ENCODE data around the gene SLC48A1.

The SLC48A1 gene

DNA sequence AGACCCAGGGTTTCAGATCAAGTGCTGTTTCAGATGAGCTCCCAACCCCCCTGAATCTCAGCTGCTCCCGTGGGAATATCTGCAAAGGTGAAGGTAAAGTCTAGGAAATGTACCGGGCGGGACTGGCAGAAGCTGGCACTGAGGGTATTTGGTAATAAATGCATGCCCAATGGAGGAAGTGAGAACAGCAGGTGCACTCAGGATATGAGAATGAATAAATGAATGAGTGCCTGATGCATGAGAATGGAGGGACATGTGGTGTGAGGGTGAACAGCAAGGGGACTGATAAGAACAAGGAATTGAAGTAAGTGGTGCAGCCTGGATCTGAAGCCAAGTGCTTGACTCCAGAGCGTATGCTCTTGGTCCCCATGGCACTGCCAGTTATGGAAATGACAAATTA lies 25.9 kb upstream of the SLC48A1 start:
- H3K27me3 ChIP-seq (ENCODE audit: control insufficient read depth in 3 of 3, insufficient read depth in 3 of 3, low read depth in 1 of 3, low read length in 3 of 3) = no peaks in the 10 kb centered on the region
- H3K9ac ChIP-seq (ENCODE audit: low read depth, low read length, poor library complexity) = no peak overlapping the region
- no peak overlapping the region for H4K8ac ChIP-seq (ENCODE audit: low read depth, low read length)
- no peak overlapping the region for H3K23ac ChIP-seq (ENCODE audit: low read depth, low read length, poor library complexity)
- no peak for DNase-seq (ENCODE audit: low spot score)
- no peak overlapping the region for H2BK15ac ChIP-seq (ENCODE audit: low read length)
- H2AK5ac ChIP-seq (ENCODE audit: low read depth, low read length) = peak overlapping the region; percentile 18
- H4K91ac ChIP-seq (ENCODE audit: low read depth, low read length, poor library complexity) = no peak overlapping the region
- no CpG with 5 or more reads among the region's 4 CpGs for WGBS, 2 donors (ENCODE audit: extremely low coverage in 2 of 2, insufficient read length in 2 of 2, insufficient replicate concordance in 1 of 2)
- no peak overlapping the region for H3K4me2 ChIP-seq (ENCODE audit: insufficient read depth, low read length, poor library complexity, severe bottlenecking)
- no peak overlapping the region for H3K27ac ChIP-seq (replicated peaks; ENCODE audit: low read length)
- H2BK12ac ChIP-seq (ENCODE audit: low read length) = no peak overlapping the region
- no peak overlapping the region for H3K4me3 ChIP-seq (ENCODE audit: low read length in 2 of 2)
- peaks cover 0 to 13% of the 10 kb centered on the region in 2 donors for H3K4me1 ChIP-seq (ENCODE audit: control insufficient read depth in 2 of 2, insufficient read depth in 1 of 2, low read depth in 1 of 2, low read length in 2 of 2)
- H3K18ac ChIP-seq (ENCODE audit: low read length) = no peak overlapping the region
- H2BK5ac ChIP-seq (ENCODE audit: low read length) = no peak overlapping the region
- H2AFZ ChIP-seq (ENCODE audit: low read length) = no peak overlapping the region
- H2BK120ac ChIP-seq (ENCODE audit: low read depth, low read length) = no peak overlapping the region
- no peak overlapping the region for H3K14ac ChIP-seq (ENCODE audit: low read length)
- no peak overlapping the region for H3K4ac ChIP-seq (ENCODE audit: low read length)
- H3K79me1 ChIP-seq (ENCODE audit: low read depth, low read length) = no peaks in the 10 kb centered on the region
- H3K9me3 ChIP-seq (replicated peaks in 1 of 2; ENCODE audit: control insufficient read depth in 2 of 2, insufficient read depth in 1 of 2, low read depth in 1 of 2, low read length in 2 of 2) = no peaks in the 10 kb centered on the region
- no peaks in the 10 kb centered on the region for H3K36me3 ChIP-seq (replicated peaks in 1 of 2; ENCODE audit: control insufficient read depth in 2 of 2, insufficient read depth in 2 of 2, low read length in 2 of 2)

DNA sequence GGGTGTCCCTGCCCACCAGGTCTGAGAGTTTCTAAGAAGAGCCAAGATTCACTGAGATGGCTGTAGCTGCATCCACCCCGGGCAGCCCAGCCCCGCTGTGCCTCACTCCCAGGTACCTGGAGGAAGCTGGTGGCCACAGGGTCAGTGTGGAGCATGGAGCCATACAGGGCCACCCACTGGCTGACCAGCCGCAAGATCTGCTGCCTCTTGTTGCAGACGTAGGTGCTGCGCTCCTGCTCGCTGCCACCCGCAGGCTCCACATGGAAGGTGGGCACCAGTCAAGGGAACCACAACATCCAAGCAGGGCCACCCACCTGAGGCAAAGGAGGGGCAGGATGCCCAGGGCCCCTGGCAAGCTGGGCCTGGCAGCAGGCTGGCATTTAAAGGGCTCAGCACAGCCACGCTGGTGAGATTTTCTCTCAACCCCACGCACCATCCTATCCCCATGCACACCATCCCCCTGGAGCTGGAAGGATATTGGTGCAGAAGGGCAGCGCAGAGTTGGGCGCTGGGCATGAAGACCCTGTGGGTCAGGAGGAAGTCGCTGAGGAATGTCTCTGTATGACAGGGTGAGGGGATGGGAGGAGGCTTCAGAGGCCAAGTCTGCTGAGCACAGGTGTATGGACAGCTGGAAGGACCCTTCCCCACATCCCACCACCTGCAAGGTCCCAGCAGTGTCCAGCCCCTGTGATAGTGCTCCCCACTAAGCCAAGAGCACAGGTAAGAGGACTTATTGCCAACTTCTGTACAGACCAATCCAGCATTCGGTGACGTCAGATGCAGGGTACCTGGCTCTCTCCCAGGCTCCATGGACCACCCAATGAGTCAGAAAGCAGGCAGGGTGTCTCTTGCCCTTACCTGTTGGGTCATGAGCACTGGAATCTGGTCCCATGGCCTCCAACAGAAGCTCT lies 25.2 kb upstream of the SLC48A1 start:
- H3K27me3 ChIP-seq (ENCODE audit: control insufficient read depth in 3 of 3, insufficient read depth in 3 of 3, low read depth in 1 of 3, low read length in 3 of 3) = no peaks in the 10 kb centered on the region
- no peak overlapping the region for H2BK5ac ChIP-seq (ENCODE audit: low read length)
- WGBS, 2 donors (ENCODE audit: extremely low coverage in 2 of 2, insufficient read length in 2 of 2, insufficient replicate concordance in 1 of 2) = no CpG with 5 or more reads among the region's 14 CpGs
- DNase-seq (ENCODE audit: low spot score) = no peak
- H3K9ac ChIP-seq (ENCODE audit: low read depth, low read length, poor library complexity) = peak overlapping the region; percentile 73
- H3K14ac ChIP-seq (ENCODE audit: low read length) = peak overlapping the region; percentile 43
- H4K91ac ChIP-seq (ENCODE audit: low read depth, low read length, poor library complexity) = no peak overlapping the region
- no peak overlapping the region for H2BK120ac ChIP-seq (ENCODE audit: low read depth, low read length)
- H3K4me1 ChIP-seq (ENCODE audit: control insufficient read depth in 2 of 2, insufficient read depth in 1 of 2, low read depth in 1 of 2, low read length in 2 of 2) = peaks cover 0 to 13% of the 10 kb centered on the region in 2 donors
- H2AFZ ChIP-seq (ENCODE audit: low read length) = no peak overlapping the region
- H3K23ac ChIP-seq (ENCODE audit: low read depth, low read length, poor library complexity) = no peak overlapping the region
- no peaks in the 10 kb centered on the region for H3K36me3 ChIP-seq (replicated peaks in 1 of 2; ENCODE audit: control insufficient read depth in 2 of 2, insufficient read depth in 2 of 2, low read length in 2 of 2)
- H2BK15ac ChIP-seq (ENCODE audit: low read length) = no peak overlapping the region
- H3K27ac ChIP-seq (replicated peaks; ENCODE audit: low read length) = no peak overlapping the region
- no peak overlapping the region for H3K4ac ChIP-seq (ENCODE audit: low read length)
- no peak overlapping the region for H2BK12ac ChIP-seq (ENCODE audit: low read length)
- peak overlapping the region; percentile 18 for H2AK5ac ChIP-seq (ENCODE audit: low read depth, low read length)
- H4K8ac ChIP-seq (ENCODE audit: low read depth, low read length) = no peak overlapping the region
- no peaks in the 10 kb centered on the region for H3K79me1 ChIP-seq (ENCODE audit: low read depth, low read length)
- H3K4me2 ChIP-seq (ENCODE audit: insufficient read depth, low read length, poor library complexity, severe bottlenecking) = no peak overlapping the region
- H3K4me3 ChIP-seq (ENCODE audit: low read length in 2 of 2) = no peak overlapping the region
- H3K18ac ChIP-seq (ENCODE audit: low read length) = no peak overlapping the region
- no peaks in the 10 kb centered on the region for H3K9me3 ChIP-seq (replicated peaks in 1 of 2; ENCODE audit: control insufficient read depth in 2 of 2, insufficient read depth in 1 of 2, low read depth in 1 of 2, low read length in 2 of 2)

DNA sequence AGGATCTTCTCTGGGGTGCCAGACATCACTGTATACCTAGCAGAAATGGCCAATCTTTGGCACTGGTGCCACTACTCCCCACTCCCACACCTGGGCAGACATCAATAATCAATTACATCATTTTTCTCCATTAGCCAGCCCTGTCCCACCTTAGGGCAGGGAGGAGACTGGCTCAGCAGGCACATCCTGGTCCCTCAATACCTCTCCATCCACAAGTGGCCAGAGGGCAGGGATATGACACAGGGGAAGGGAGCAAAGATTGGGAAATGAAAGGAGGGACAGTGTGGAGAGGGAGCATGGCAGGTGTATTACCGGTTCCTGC lies 24.6 kb upstream of the SLC48A1 start:
- no peak overlapping the region for H4K8ac ChIP-seq (ENCODE audit: low read depth, low read length)
- H3K27me3 ChIP-seq (ENCODE audit: control insufficient read depth in 3 of 3, insufficient read depth in 3 of 3, low read depth in 1 of 3, low read length in 3 of 3) = no peaks in the 10 kb centered on the region
- no peak overlapping the region for H3K4ac ChIP-seq (ENCODE audit: low read length)
- peaks cover 0 to 13% of the 10 kb centered on the region in 2 donors for H3K4me1 ChIP-seq (ENCODE audit: control insufficient read depth in 2 of 2, insufficient read depth in 1 of 2, low read depth in 1 of 2, low read length in 2 of 2)
- H3K23ac ChIP-seq (ENCODE audit: low read depth, low read length, poor library complexity) = peak overlapping the region; percentile 17
- H2BK15ac ChIP-seq (ENCODE audit: low read length) = no peak overlapping the region
- H4K91ac ChIP-seq (ENCODE audit: low read depth, low read length, poor library complexity) = no peak overlapping the region
- H3K18ac ChIP-seq (ENCODE audit: low read length) = peak overlapping the region; percentile 11
- H3K14ac ChIP-seq (ENCODE audit: low read length) = no peak overlapping the region
- H2BK5ac ChIP-seq (ENCODE audit: low read length) = no peak overlapping the region
- H3K36me3 ChIP-seq (replicated peaks in 1 of 2; ENCODE audit: control insufficient read depth in 2 of 2, insufficient read depth in 2 of 2, low read length in 2 of 2) = no peaks in the 10 kb centered on the region
- no CpG with 5 or more reads among the region's 1 CpG for WGBS, 2 donors (ENCODE audit: extremely low coverage in 2 of 2, insufficient read length in 2 of 2, insufficient replicate concordance in 1 of 2)
- H3K4me3 ChIP-seq (ENCODE audit: low read length in 2 of 2) = no peak overlapping the region
- H2BK12ac ChIP-seq (ENCODE audit: low read length) = no peak overlapping the region
- no peaks in the 10 kb centered on the region for H3K9me3 ChIP-seq (replicated peaks in 1 of 2; ENCODE audit: control insufficient read depth in 2 of 2, insufficient read depth in 1 of 2, low read depth in 1 of 2, low read length in 2 of 2)
- DNase-seq (ENCODE audit: low spot score) = no peak
- H2AFZ ChIP-seq (ENCODE audit: low read length) = no peak overlapping the region
- no peaks in the 10 kb centered on the region for H3K79me1 ChIP-seq (ENCODE audit: low read depth, low read length)
- H2BK120ac ChIP-seq (ENCODE audit: low read depth, low read length) = no peak overlapping the region
- H3K4me2 ChIP-seq (ENCODE audit: insufficient read depth, low read length, poor library complexity, severe bottlenecking) = no peak overlapping the region
- no peak overlapping the region for H3K27ac ChIP-seq (replicated peaks; ENCODE audit: low read length)
- peak overlapping the region; percentile 8 for H2AK5ac ChIP-seq (ENCODE audit: low read depth, low read length)
- no peak overlapping the region for H3K9ac ChIP-seq (ENCODE audit: low read depth, low read length, poor library complexity)

DNA sequence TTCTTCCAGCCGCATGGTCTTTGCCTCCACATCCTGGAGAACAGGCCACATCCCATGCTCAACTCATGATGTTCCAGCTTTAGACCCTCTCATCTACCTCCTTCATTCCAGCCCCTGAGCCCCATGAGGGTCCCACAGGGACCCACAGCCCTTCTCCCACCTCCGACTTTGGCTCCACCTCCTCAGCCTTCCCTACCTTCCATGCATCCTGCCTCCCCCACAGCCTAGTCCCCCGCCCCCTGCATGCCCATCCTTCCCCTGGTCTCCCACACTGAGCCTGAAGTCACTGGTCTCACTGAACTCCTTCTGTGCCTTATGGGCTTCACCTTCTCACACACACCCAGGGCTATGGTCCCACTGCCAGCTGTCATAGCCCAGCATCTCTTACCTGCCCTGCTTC lies 24.1 kb upstream of the SLC48A1 start:
- Histone ChIP-seq H4K91ac (ENCODE audit: low read depth, low read length, poor library complexity) (no peak overlapping the region), H3K9me3 (replicated peaks in 1 of 2; ENCODE audit: control insufficient read depth in 2 of 2, insufficient read depth in 1 of 2, low read depth in 1 of 2, low read length in 2 of 2) (no peaks in the 10 kb centered on the region), H3K4me1 (ENCODE audit: control insufficient read depth in 2 of 2, insufficient read depth in 1 of 2, low read depth in 1 of 2, low read length in 2 of 2) (peaks cover 0 to 13% of the 10 kb centered on the region in 2 donors), H3K79me1 (ENCODE audit: low read depth, low read length) (no peaks in the 10 kb centered on the region), H3K18ac (ENCODE audit: low read length) (peak overlapping the region; percentile 11), H3K4ac (ENCODE audit: low read length) (no peak overlapping the region), H2AK5ac (ENCODE audit: low read depth, low read length) (peak overlapping the region; percentile 30), H3K23ac (ENCODE audit: low read depth, low read length, poor library complexity) (peak overlapping the region; percentile 17), H3K27me3 (ENCODE audit: control insufficient read depth in 3 of 3, insufficient read depth in 3 of 3, low read depth in 1 of 3, low read length in 3 of 3) (no peaks in the 10 kb centered on the region), H2BK15ac (ENCODE audit: low read length) (no peak overlapping the region), H3K4me3 (ENCODE audit: low read length in 2 of 2) (no peak overlapping the region), H4K8ac (ENCODE audit: low read depth, low read length) (no peak overlapping the region), H3K9ac (ENCODE audit: low read depth, low read length, poor library complexity) (peak overlapping the region; percentile 9), H2BK5ac (ENCODE audit: low read length) (no peak overlapping the region), H3K14ac (ENCODE audit: low read length) (no peak overlapping the region), H3K27ac (replicated peaks; ENCODE audit: low read length) (no peak overlapping the region), H2AFZ (ENCODE audit: low read length) (no peak overlapping the region), H2BK12ac (ENCODE audit: low read length) (no peak overlapping the region), H2BK120ac (ENCODE audit: low read depth, low read length) (no peak overlapping the region), H3K4me2 (ENCODE audit: insufficient read depth, low read length, poor library complexity, severe bottlenecking) (no peak overlapping the region), H3K36me3 (replicated peaks in 1 of 2; ENCODE audit: control insufficient read depth in 2 of 2, insufficient read depth in 2 of 2, low read length in 2 of 2) (no peaks in the 10 kb centered on the region)
- no peak for DNase-seq (ENCODE audit: low spot score)
- no CpG with 5 or more reads among the region's 3 CpGs for WGBS, 2 donors (ENCODE audit: extremely low coverage in 2 of 2, insufficient read length in 2 of 2, insufficient replicate concordance in 1 of 2)

Measured in neuronal stem cell (in vitro differentiated cells).